Stomach (tissue), 9 donors: ENCODE data around the gene PHRF1. TPM values are rescaled to one million over a fixed set of nuclear protein-coding genes. Genes with fewer than 3 reads are reported as not detected.

Source experiments
- DNase-seq, 2 donors: peaks; one replicate each; pipeline versions ENCODE4 v3.0.0 to v3.0.0-alpha.2; 2013 to 2019
- H3K27ac ChIP-seq, 5 donors: fragments of 200-600 bp in 4 of 5; sonication (generic) in 4 of 5; one replicate each; pipeline ENCODE4 v1.5.1; 2013 to 2019; ENCODE audit warnings: mild to moderate bottlenecking in 1 of 5, moderate library complexity in 1 of 5
- H3K27me3 ChIP-seq, 3 donors: fragments of 200-600 bp; sonication (generic); one replicate each; pipeline ENCODE4 v1.5.1; 2017 to 2019; ENCODE audit warnings: mixed run types in 1 of 3
- H3K36me3 ChIP-seq, 4 donors: fragments of 200-600 bp; sonication (generic); 1 replicate in 3 of 4; 2 replicates in 1 of 4; pipeline ENCODE4 v1.5.1; 2016 to 2019
- H3K4me1 ChIP-seq, 4 donors: fragments of 200-600 bp; sonication (generic); one replicate each; pipeline ENCODE4 v1.5.1; 2016 to 2019
- H3K4me3 ChIP-seq, 4 donors: fragments of 200-600 bp; sonication (generic) in 3 of 4; one replicate each; pipeline ENCODE4 v1.5.1; 2016 to 2019; ENCODE audit warnings: mild to moderate bottlenecking in 1 of 4
- H3K9me3 ChIP-seq, 4 donors: fragments of 200-600 bp; sonication (generic); one replicate each; pipeline ENCODE4 v1.5.1; 2016 to 2019
- EP300 ChIP-seq: sonication (generic); formaldehyde crosslinking; IDR thresholded peaks from one replicate; pipeline ENCODE4 v1.6.1; 2017; ENCODE audit warnings: antibody characterized with exemption
- POLR2A ChIP-seq, 4 donors: fragments of 450-650 bp; IDR thresholded peaks; one replicate each; pipeline ENCODE4 v1.6.1; 2016; ENCODE audit warnings: antibody characterized with exemption in 4 of 4, control low read depth in 2 of 4, mild to moderate bottlenecking in 1 of 4, moderate library complexity in 1 of 4
- POLR2AphosphoS5 ChIP-seq, 3 donors: sonication (generic); formaldehyde crosslinking; IDR thresholded peaks; one replicate each; pipeline ENCODE4 v1.6.1; 2016; ENCODE audit warnings: antibody characterized with exemption in 3 of 3
- WGBS, 5 donors: extraction: QIAGEN DNeasy Blood & Tissue Kit in 3 of 5; methylation state at CpG; one replicate each; pipeline versions ENCODE4 v1.1.5 to v1.1.7; 2013 to 2018; 5-methylcytosine and 5-hydroxymethylcytosine counted together
- intact Hi-C: fragments of 100-400 bp; cut with DNase I; formaldehyde crosslinking; loops from one replicate; pipeline ENCODE4 v1.15.1; 2023; ENCODE audit warnings: low total_unique reads
- polyA plus RNA-seq, 3 donors: library from polyadenylated mRNA; stranded (reverse); fragments of 200-250 nt; gene quantifications; one replicate each; pipeline ENCODE4 v1.2.3, GENCODE V29; 2013
- total RNA-seq, 5 donors: library from RNA; depleted of rRNA; stranded (reverse); fragments of >200 nt; gene quantifications; one replicate each; pipeline versions ENCODE4 v1.1.0 to v1.2.3, GENCODE V29; 2014 to 2016
- TF ChIP-seq, protein P1 (sequence below), 7 experiments: fragments of 450-650 bp in 4 of 7; fragments of 200-600 bp in 3 of 7; sonication (generic) in 3 of 7; IDR thresholded peaks; one replicate each; pipeline ENCODE4 v1.5.1; 2016 to 2019; ENCODE audit warnings: antibody characterized with exemption in 7 of 7, control low read depth in 2 of 7, mild to moderate bottlenecking in 1 of 7
- donor health status: healthy with polysubstance abuse.
- donor health status: Bipolar disorder and iron deficiency.
- donor health status: healthy.

The PHRF1 gene
- total and polyA plus RNA-seq, 8 donors, result 7.9 to 60.8 (median 19.5) TPM

DNA sequence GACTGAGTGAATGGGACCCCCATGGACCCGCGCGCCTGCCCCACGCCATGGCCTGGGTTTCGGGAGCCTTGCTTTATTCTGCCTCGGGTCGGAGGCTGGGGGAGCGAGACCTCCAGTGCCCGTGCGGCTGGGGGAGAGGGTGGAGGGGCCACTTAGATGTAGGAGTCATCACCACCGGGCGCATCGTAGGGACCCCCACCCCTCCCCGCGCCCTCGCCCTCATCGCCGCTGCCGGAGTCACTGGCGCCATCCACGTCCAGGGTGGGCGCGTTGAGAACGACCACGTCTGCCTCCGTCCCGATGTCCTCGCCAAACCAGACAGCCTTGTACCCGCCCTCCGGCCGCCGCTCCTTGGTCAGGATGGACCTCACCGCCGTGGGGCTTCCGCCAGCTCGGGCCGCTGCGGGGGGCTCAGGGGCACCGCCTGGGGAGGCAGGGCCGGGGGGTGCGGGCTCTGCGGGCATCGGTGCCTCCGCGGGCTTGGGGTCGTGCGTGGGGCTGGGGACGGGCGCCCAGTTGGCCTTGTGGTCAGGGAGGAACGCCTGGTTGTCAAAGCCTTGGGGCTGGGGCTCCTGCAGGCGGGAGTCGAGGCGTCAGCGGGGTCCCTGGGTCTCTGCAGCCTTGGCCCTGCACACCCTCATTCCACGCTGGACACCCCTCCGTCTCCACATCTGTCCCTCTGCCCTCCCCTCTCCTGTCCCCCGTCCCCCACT lies 41.1 kb downstream of the PHRF1 start:
- no peak overlapping the region for H3K4me3 ChIP-seq
- H3K4me1 ChIP-seq, result peaks cover 34 to 51% (median 40%) of the 10 kb centered on the region in 4 donors
- peaks cover 14 to 39% (median 34%) of the 10 kb centered on the region in 4 donors for H3K36me3 ChIP-seq
- intact Hi-C loops, result no loop called here
- TF ChIP-seq POLR2A (IDR thresholded peaks at IDR 0.05), result no peak
- TF ChIP-seq, protein P1, sequence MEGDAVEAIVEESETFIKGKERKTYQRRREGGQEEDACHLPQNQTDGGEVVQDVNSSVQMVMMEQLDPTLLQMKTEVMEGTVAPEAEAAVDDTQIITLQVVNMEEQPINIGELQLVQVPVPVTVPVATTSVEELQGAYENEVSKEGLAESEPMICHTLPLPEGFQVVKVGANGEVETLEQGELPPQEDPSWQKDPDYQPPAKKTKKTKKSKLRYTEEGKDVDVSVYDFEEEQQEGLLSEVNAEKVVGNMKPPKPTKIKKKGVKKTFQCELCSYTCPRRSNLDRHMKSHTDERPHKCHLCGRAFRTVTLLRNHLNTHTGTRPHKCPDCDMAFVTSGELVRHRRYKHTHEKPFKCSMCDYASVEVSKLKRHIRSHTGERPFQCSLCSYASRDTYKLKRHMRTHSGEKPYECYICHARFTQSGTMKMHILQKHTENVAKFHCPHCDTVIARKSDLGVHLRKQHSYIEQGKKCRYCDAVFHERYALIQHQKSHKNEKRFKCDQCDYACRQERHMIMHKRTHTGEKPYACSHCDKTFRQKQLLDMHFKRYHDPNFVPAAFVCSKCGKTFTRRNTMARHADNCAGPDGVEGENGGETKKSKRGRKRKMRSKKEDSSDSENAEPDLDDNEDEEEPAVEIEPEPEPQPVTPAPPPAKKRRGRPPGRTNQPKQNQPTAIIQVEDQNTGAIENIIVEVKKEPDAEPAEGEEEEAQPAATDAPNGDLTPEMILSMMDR (IDR thresholded peaks at IDR 0.05), result no peak
- TF ChIP-seq EP300, result no peak
- TF ChIP-seq POLR2AphosphoS5 (IDR thresholded peaks at IDR 0.05), result no peak
- no peaks in the 10 kb centered on the region for H3K9me3 ChIP-seq
- peak in 1 of 2 donors; percentile 34 for DNase-seq
- H3K27me3 ChIP-seq, result no peaks in the 10 kb centered on the region
- no peak overlapping the region for H3K27ac ChIP-seq
- 92 to 95% (median 94%) methylated on average over 34 to 57 of the region's 57 CpGs for WGBS, 5 donors

DNA sequence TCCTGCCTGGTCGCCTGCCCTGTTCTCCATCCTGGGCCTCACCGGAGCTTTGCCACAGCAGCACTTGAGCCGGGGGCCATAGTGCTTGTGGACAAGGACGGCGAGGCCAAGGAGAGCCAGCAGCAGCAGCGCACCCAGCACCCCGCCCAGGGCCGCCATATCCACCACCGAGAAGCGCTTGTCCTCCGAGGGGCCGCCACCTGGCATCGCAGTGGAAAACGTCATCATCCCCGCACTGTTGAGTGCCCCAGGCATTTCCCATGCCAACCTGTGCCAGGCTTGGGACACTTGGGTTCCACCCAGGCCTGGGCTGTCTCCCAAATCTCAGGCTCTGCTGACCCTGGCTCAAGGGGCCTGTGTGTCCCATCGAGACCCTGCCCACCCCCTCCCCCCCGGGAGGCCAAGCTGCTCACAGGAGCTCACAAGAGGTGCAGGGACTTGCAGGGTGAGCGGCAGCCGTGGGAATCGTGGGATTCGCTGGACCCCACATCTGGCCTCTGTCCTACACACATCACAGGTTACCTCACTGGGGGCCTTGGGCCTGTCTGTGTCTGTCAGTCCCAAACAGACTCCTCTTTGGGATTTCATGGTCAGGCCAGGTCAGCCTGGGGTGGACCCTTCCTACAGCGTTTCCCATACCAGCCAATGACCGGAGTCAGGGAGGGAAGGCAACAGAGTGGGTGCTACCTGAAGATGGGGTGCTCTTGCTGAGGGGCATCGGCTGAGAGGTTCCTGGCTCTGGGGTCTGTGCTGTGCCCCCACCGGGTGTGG lies 41.8 kb downstream of the PHRF1 start:
- H3K4me3 ChIP-seq, result no peak overlapping the region
- H3K9me3 ChIP-seq, result no peaks in the 10 kb centered on the region
- H3K27ac ChIP-seq, result no peak overlapping the region
- H3K4me1 ChIP-seq, result peaks cover 26 to 44% (median 32%) of the 10 kb centered on the region in 4 donors
- H3K27me3 ChIP-seq, result peaks cover 0 to under 1% (median 0%) of the 10 kb centered on the region in 3 donors
- intact Hi-C loops, result no loop called here
- 90 to 95% (median 93%) methylated on average over 15 to 25 of the region's 25 CpGs for WGBS, 5 donors
- peaks cover 7 to 37% (median 29%) of the 10 kb centered on the region in 4 donors for H3K36me3 ChIP-seq
- TF ChIP-seq EP300 (no peak), POLR2AphosphoS5 (IDR thresholded peaks at IDR 0.05) (no peak), POLR2A (IDR thresholded peaks at IDR 0.05) (no peak)
- TF ChIP-seq, protein P1 (IDR thresholded peaks at IDR 0.05), result no peak
- peak in 1 of 2 donors; percentile 13 for DNase-seq

DNA sequence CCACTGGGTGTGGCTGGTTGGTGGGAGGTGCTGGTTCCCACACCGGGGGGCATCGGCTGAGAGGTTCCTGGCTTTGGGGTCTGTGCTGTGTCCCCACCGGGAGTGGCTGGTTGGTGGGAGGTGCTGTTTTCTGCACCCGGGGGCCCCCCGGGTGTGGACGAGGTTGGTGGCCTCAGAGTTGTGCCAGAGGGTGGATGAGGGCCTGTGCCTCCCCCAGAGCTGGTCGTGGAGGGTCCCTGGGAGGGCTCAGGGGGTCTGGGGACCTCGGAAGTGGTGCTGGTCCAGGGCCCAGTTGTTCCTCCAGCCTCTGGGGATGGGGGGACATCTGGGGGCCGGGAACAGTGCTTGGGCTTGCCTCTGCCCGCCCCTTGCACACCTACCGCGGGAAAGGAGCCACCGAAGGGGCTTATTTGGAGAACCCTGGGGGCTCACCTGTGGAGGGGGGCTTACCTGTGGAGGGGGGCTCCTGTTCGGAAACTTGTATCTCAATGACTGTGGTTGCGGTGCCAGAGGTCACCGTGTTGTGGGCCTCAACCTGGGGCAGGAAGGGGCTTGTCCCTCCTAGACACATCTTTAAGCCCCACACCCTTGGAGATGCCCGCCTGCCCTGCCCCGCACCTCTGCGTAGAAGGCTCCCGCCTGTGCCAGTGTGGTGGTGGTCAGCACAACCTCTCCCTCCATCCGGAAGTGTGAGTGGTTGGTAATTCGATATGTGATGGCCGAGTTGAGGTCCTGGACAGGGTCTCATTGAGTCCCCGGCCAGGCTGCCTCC lies 42.8 kb downstream of the PHRF1 start:
- Histone ChIP-seq H3K36me3 (peaks cover 4 to 36% (median 23%) of the 10 kb centered on the region in 4 donors), H3K27ac (no peak overlapping the region), H3K4me3 (no peak overlapping the region), H3K27me3 (peaks cover 0 to 10% (median 0%) of the 10 kb centered on the region in 3 donors), H3K9me3 (no peaks in the 10 kb centered on the region), H3K4me1 (peaks cover 19 to 39% (median 25%) of the 10 kb centered on the region in 4 donors)
- TF ChIP-seq EP300 (no peak), POLR2A (IDR thresholded peaks at IDR 0.05) (no peak), POLR2AphosphoS5 (IDR thresholded peaks at IDR 0.05) (no peak)
- TF ChIP-seq, protein P1 (IDR thresholded peaks at IDR 0.05), result no peak
- WGBS, 5 donors, result 91 to 94% (median 92%) methylated on average over 18 to 24 of the region's 24 CpGs
- intact Hi-C loops, result no loop called here
- DNase-seq, result no peak

DNA sequence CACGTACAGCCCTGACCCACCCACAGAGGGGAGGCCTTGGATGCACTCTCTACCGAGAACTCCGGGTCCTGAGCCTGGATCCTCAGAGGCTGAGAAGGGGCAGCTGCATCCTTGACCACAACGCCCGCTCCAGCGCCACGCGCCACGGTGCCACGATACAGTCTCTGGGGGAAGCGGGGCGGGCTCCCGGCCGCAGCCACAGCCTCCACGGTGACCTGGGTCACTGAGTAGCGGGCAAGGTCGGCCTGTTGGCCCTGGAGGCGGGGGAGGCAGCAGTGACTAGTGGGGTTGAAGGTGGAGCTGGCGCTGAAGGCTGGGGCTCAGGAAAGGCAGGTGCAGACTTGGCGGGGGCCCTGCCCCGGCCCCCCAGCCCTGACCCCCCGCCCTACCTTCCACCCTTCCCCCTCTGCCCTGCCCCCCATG lies 43.4 kb downstream of the PHRF1 start:
- Histone ChIP-seq H3K36me3 (peaks cover 4 to 34% (median 18%) of the 10 kb centered on the region in 4 donors), H3K9me3 (no peaks in the 10 kb centered on the region), H3K27ac (no peak overlapping the region), H3K4me3 (no peak overlapping the region), H3K27me3 (peaks cover 0 to 16% (median 1%) of the 10 kb centered on the region in 3 donors), H3K4me1 (peaks cover 19 to 39% (median 25%) of the 10 kb centered on the region in 4 donors)
- WGBS, 5 donors, result 80 to 96% (median 95%) methylated on average over 1 to 22 of the region's 22 CpGs
- intact Hi-C loops, result no loop called here
- TF ChIP-seq POLR2A (IDR thresholded peaks at IDR 0.05), result no peak
- TF ChIP-seq, protein P1 (IDR thresholded peaks at IDR 0.05), result no peak
- no peak for TF ChIP-seq POLR2AphosphoS5 (IDR thresholded peaks at IDR 0.05)
- no peak for DNase-seq
